ENCODE data around the gene GPATCH8.
"Not testable (repeated sequence)": the region's sequence is repeated elsewhere in the genome, so short reads cannot be mapped to it uniquely, and the experiment has no call there.

Gene GPATCH8

DNA sequence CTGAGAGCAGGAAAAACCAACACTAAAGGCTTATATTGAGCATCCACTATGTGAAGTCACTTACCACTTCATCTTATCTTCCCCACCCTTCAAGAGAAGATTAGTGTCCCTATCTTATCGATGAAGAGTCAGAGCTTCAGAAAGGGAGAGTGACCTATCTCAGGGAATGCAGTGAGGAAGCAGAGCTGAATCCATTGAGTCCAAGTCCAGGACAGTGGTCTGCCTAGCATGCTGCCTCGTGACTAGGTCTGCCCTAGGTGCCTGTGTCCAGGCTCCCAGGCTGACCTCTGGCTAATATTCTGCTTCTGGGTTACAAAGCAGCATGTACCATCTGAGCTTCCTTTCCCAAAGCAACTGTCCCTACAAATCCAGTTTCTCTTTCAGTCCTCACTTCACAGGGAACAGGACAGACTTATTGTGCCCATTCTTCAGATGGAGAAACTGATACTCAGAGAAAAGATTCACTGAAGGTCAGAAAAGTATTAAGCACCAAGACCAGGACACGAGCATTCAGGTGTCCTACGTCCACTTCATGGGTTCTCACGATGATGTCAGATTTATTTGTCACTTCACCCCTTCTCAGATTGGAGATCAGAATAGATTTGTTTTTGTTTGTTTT is 40.8 kb upstream of the GPATCH8 start:
- TF ChIP-seq, protein P1, sequence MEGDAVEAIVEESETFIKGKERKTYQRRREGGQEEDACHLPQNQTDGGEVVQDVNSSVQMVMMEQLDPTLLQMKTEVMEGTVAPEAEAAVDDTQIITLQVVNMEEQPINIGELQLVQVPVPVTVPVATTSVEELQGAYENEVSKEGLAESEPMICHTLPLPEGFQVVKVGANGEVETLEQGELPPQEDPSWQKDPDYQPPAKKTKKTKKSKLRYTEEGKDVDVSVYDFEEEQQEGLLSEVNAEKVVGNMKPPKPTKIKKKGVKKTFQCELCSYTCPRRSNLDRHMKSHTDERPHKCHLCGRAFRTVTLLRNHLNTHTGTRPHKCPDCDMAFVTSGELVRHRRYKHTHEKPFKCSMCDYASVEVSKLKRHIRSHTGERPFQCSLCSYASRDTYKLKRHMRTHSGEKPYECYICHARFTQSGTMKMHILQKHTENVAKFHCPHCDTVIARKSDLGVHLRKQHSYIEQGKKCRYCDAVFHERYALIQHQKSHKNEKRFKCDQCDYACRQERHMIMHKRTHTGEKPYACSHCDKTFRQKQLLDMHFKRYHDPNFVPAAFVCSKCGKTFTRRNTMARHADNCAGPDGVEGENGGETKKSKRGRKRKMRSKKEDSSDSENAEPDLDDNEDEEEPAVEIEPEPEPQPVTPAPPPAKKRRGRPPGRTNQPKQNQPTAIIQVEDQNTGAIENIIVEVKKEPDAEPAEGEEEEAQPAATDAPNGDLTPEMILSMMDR (IDR thresholded peaks at IDR 0.05) = no peak
- no peak for DNase-seq (ENCODE audit: low spot score)
- H3K27ac ChIP-seq = peak overlapping the region in 1 of 2 donors; percentile 68
- H3K4me3 ChIP-seq = no peak overlapping the region

DNA sequence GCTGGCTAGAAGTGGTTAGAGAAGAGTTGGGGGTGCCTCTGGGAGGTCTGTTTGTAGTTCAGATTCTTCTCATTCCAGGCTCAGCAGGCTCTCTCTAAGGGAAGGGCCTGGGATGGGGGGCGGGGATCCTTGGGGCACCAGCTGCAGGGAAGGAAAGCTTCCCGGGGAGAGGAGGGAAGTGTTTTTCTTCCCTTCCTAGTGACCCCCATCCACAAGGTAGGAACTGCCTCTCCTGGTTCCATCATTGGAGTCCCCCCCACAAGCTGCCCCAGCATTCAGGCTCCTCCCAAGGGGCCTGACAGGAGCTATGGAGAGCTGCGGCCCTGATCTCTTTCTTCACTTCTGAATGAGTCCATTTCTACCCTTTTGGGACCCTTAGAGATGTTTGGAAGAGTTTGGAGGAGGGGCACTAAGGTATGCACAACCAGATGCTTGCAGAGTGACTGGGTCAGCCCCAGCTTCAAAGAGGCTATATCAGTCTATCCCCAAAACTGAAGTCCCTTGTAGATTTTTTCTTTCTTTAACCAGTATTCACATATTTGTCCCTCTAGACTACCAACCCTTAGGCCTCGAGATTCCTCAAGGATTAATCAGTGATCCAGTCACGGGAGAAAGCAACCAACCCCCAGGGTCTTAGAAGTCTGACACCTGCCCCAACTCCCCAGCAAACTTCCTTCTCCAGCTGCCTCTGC is 40.2 kb upstream of the GPATCH8 start:
- TF ChIP-seq, protein P1 (IDR thresholded peaks at IDR 0.05) = no peak
- peak overlapping the region in 1 of 2 donors; percentile 68 for H3K27ac ChIP-seq
- H3K4me3 ChIP-seq = no peak overlapping the region
- no peak for DNase-seq (ENCODE audit: low spot score)

- TF ChIP-seq, protein P1 (IDR thresholded peaks at IDR 0.05) = no peak
- Histone ChIP-seq H3K4me3 (no peak overlapping the region), H3K27ac (no peak overlapping the region)
- no peak for DNase-seq (ENCODE audit: low spot score)
Observed at GRCh38 chr17:44541884-44542581, 38.8 kb upstream of the GPATCH8 start.

- H3K27ac ChIP-seq = no peak overlapping the region
- no peak overlapping the region for H3K4me3 ChIP-seq
- TF ChIP-seq, protein P1 (IDR thresholded peaks at IDR 0.05) = no peak
- DNase-seq (ENCODE audit: low spot score) = no peak
Observed at GRCh38 chr17:44540246-44541084, 37.3 kb upstream of the GPATCH8 start.

GRCh38 chr17:44539673-44540072 is 36.5 kb upstream of the GPATCH8 start:
- DNase-seq (ENCODE audit: low spot score) = no peak
- Histone ChIP-seq H3K27ac (no peak overlapping the region), H3K4me3 (no peak overlapping the region)
- TF ChIP-seq, protein P1 (IDR thresholded peaks at IDR 0.05) = no peak

DNA sequence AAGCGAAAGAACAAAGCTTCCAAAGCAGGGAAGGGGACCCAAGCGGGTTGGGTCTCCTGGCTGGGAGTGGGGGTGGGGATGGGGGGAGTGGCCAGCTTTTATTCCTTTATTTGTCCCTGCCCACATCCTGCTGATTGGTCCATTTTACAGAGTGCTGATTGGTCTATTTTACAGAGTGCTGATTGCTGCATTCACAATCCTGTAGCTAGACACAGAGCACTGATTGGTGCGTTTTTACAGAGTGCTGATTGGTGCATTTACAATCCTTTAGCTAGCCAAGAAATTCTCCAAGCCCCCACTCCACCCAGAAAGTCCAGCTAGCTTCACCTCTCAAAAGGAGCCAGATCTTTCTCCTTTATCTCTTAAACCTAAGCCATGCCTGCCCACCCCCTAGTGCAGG is 34.7 kb upstream of the GPATCH8 start:
- not testable (repeated sequence) for H3K4me3 ChIP-seq; H3K27ac ChIP-seq; DNase-seq (ENCODE audit: low spot score)

Measured in coronary artery (tissue), 2 donors.